Naive thymus-derived CD4-positive, alpha-beta T cell (primary cell): ENCODE measurements around the gene KRTAP10-11. TPM values are rescaled to one million over a fixed set of nuclear protein-coding genes. Genes with fewer than 3 reads are reported as not detected.
A peak's percentile ranks its signal among the peaks of the same experiment; 100 is the strongest.

ENCODE experiments used
- ATAC-seq: fragments of 150-1000 bp; cut with Tn5 transposase; 2 replicates; pipeline ENCODE4 v1.10.0; 2021; ENCODE audit warnings: mild to moderate bottlenecking, moderate library complexity
- CTCF ChIA-PET: fragments of 350-600 bp; sonication (Branson Sonifier 250); formaldehyde crosslinking; loops from one replicate; lab custom pipeline; 2021; ENCODE audit warnings: antibody characterized with exemption; lab: Charles Lee
- POLR2A ChIA-PET: fragments of 350-600 bp; sonication (Branson Sonifier 250); formaldehyde crosslinking; loops from one replicate; lab custom pipeline; 2021; ENCODE audit warnings: antibody characterized with exemption, inconsistent platforms; lab: Charles Lee
- DNase-seq, 9 donors: peaks; one replicate each; pipeline versions ENCODE4 v3.0.0 to v3.0.0-alpha.2; 2020 to 2022; ENCODE audit warnings: mixed read lengths in 1 of 9
- H3K27ac ChIP-seq: one replicate; pipeline ENCODE4 v1.7.0; 2013; ENCODE audit warnings: mild to moderate bottlenecking, low read depth, low read length, moderate library complexity
- H3K27me3 ChIP-seq, 2 donors: one replicate each; pipeline ENCODE4 v1.7.0; 2013; ENCODE audit warnings: low read length in 2 of 2, mild to moderate bottlenecking in 2 of 2, moderate library complexity in 2 of 2; ENCODE audit not compliant: control insufficient read depth in 2 of 2, insufficient read depth in 2 of 2
- H3K36me3 ChIP-seq, 3 experiments: 1 replicate in 2 of 3; 2 replicates in 1 of 3; pipeline ENCODE4 v1.7.0; 2013; ENCODE audit warnings: low read length in 3 of 3, mild to moderate bottlenecking in 3 of 3, moderate library complexity in 1 of 3; ENCODE audit not compliant: insufficient read depth in 3 of 3, control insufficient read depth in 2 of 3
- H3K4me1 ChIP-seq, 2 donors: one replicate each; pipeline ENCODE4 v1.7.0; 2013; ENCODE audit warnings: low read length in 2 of 2, mild to moderate bottlenecking in 2 of 2, moderate library complexity in 1 of 2; ENCODE audit not compliant: control insufficient read depth in 2 of 2, insufficient read depth in 2 of 2
- H3K4me3 ChIP-seq: 2 replicates; pipeline ENCODE4 v1.7.0; 2013; ENCODE audit warnings: mild to moderate bottlenecking, low read length
- H3K9me3 ChIP-seq, 3 experiments: 1 replicate in 2 of 3; 2 replicates in 1 of 3; pipeline ENCODE4 v1.7.0; 2013; ENCODE audit warnings: low read length in 3 of 3; ENCODE audit not compliant: control insufficient read depth in 2 of 3
- H3K27ac Mint-ChIP-seq, 9 donors: one replicate each; pipeline ENCODE4 v1.8.0; 2020 to 2022; ENCODE audit warnings: mixed read lengths in 9 of 9, mild to moderate bottlenecking in 8 of 9, moderate library complexity in 5 of 9, inconsistent platforms in 2 of 9
- H3K27me3 Mint-ChIP-seq, 5 donors: one replicate each; pipeline ENCODE4 v1.8.0; 2021 to 2022; ENCODE audit warnings: mixed read lengths in 5 of 5, mild to moderate bottlenecking in 1 of 5
- H3K36me3 Mint-ChIP-seq, 5 donors: one replicate each; pipeline ENCODE4 v1.8.0; 2020 to 2022; ENCODE audit warnings: mixed read lengths in 5 of 5, mild to moderate bottlenecking in 3 of 5, inconsistent platforms in 1 of 5
- H3K4me1 Mint-ChIP-seq, 7 donors: one replicate each; pipeline ENCODE4 v1.8.0; 2020 to 2022; ENCODE audit warnings: mixed read lengths in 7 of 7, mild to moderate bottlenecking in 3 of 7, inconsistent platforms in 1 of 7
- H3K4me3 Mint-ChIP-seq, 10 donors: one replicate each; pipeline ENCODE4 v1.8.0; 2020 to 2022; ENCODE audit warnings: mild to moderate bottlenecking in 10 of 10, mixed read lengths in 10 of 10, moderate library complexity in 6 of 10, inconsistent platforms in 2 of 10
- H3K9me3 Mint-ChIP-seq, 11 donors: one replicate each; pipeline ENCODE4 v1.8.0; 2020 to 2022; ENCODE audit warnings: mixed read lengths in 11 of 11, mild to moderate bottlenecking in 4 of 11, inconsistent platforms in 1 of 11, moderate library complexity in 1 of 11
- intact Hi-C, 2 donors: fragments of 100-400 bp; cut with micrococcal nuclease; formaldehyde crosslinking; loops; one replicate each; pipeline ENCODE4 v1.15.1; 2023
- polyA plus RNA-seq, 2 donors: library from polyadenylated mRNA; unstranded; fragments of 300-500 nt; fragmentation: Illumina TruSeq; gene quantifications; one replicate each; pipeline ENCODE4 v1.2.3, GENCODE V29; 2021
- total RNA-seq, 6 experiments: library from RNA in 5 of 6; stranded (reverse) in 5 of 6; gene quantifications; 1 replicate in 5 of 6; 2 replicates in 1 of 6; pipeline ENCODE4 v1.2.3 and lab custom pipeline; 2021 to 2026

The KRTAP10-11 gene
- total and polyA plus RNA-seq, 7 experiments from 2014 or later, result not detected

DNA sequence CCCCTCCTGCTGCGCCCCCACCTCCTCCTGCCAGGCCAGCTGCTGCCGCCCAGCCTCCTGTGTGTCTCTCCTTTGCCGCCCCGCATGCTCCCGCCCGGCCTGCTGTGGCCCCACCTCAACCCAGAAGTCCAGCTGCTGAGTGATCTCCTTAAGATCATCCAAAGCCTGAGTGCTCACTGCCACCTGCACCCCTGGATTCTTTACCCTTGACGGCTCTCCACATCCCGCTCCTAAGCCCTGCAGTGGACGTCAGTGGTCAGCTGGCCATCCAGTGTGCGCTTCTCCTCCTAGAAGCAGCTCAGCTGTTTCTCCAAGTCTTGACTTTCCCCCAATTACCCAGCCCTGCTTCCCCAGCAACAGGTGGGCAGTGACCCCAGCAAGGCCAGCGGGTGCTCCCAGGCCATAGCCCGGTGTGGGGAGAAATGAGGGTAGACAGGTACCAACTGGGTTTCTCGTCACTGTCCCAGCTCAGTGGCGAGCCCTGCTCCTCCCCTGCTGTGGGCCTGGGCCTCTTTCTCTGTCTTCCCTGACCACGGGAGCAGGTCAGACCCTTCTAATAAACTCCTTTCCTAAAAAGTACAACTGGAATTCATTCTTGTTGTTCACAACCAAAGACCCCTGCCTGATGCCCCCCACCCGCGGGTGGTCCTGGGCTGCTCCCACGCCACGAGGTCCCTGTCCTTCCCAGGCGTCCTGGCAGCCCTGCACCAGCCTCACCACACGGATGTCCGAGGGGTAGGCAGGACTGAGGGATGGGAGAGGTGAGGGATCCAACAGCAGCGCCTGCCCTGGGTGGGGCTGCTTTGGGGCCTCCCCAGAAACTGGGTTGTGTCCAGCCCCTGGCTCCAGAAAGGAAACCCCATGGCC lies 44.4 kb upstream of the KRTAP10-11 start:
- Mint-ChIP-seq H3K36me3 (peaks cover 0 to 7% (median 0%) of the 10 kb centered on the region in 5 donors), H3K27me3 (peaks cover 0 to 32% (median 6%) of the 10 kb centered on the region in 5 donors), H3K9me3 (peaks cover 2 to 30% (median 11%) of the 10 kb centered on the region in 11 donors), H3K27ac (no peak overlapping the region), H3K4me1 (peaks cover 0 to 5% (median 0%) of the 10 kb centered on the region in 7 donors), H3K4me3 (no peak overlapping the region)
- ChIA-PET CTCF (no interaction called here), POLR2A (no interaction called here)
- no peaks in the 10 kb centered on the region for H3K4me1 ChIP-seq
- no peaks in the 10 kb centered on the region for H3K36me3 ChIP-seq
- no peak for DNase-seq
- H3K27ac ChIP-seq, result no peak overlapping the region
- intact Hi-C loops, result no loop called here
- H3K27me3 ChIP-seq, result no peaks in the 10 kb centered on the region
- no peaks in the 10 kb centered on the region for H3K9me3 ChIP-seq
- H3K4me3 ChIP-seq, result no peak overlapping the region
- no peak for ATAC-seq

- no peak overlapping the region for H3K4me3 ChIP-seq
- Mint-ChIP-seq H3K4me1 (peaks cover 0 to 5% (median 0%) of the 10 kb centered on the region in 7 donors), H3K36me3 (peaks cover 0 to 7% (median 0%) of the 10 kb centered on the region in 5 donors), H3K4me3 (no peak overlapping the region), H3K9me3 (peaks cover 2 to 30% (median 11%) of the 10 kb centered on the region in 11 donors), H3K27me3 (peaks cover 0 to 35% (median 6%) of the 10 kb centered on the region in 5 donors), H3K27ac (no peak overlapping the region)
- H3K4me1 ChIP-seq, result no peaks in the 10 kb centered on the region
- ChIA-PET CTCF (no interaction called here), POLR2A (no interaction called here)
- no peak overlapping the region for H3K27ac ChIP-seq
- ATAC-seq (no peak), DNase-seq (no peak)
- H3K36me3 ChIP-seq, result no peaks in the 10 kb centered on the region
- intact Hi-C loops, result no loop called here
- no peaks in the 10 kb centered on the region for H3K9me3 ChIP-seq
- no peaks in the 10 kb centered on the region for H3K27me3 ChIP-seq
These were observed 43.8 kb upstream of the KRTAP10-11 start for GRCh38 chr21:44602463-44602850.

DNA sequence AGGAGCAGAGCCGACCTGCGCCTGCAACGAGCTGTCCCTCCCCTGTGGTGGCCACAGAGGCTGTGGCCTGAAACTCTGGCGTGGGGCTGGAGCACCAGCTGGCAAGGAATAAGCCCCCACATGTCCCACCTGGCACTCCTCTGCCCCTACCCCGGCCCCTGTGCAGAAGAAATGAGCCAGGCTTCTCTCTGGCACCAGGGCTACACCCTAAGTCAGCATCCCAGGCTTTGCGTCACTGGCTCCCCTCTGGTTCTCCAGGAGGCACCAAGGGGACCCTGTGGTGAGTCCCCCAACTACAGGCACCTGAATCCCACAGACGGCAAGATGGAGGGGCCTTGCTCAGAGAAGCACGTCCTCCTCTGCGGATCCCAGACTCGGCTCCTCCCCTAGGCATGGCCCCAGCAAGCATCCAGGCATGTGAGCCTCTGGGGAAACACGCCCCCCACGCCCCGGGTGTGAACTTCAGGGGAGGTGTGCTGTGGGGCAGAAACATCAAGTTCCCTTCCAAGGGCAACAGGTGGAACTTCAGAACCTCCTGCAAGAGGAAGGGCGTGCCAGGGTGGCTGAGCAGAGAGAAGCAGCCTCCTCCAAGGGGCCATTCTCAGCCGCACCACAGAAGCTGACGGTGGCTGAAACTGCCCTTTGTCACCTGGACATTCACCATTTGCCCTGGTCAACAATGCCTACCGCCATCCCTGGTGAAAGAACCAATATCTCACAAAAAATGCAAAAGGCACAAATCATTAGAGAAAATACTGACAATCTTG lies 42.9 kb upstream of the KRTAP10-11 start:
- H3K36me3 Mint-ChIP-seq, result peaks cover 0 to 6% (median 0%) of the 10 kb centered on the region in 5 donors
- H3K4me3 ChIP-seq, result no peak overlapping the region
- CTCF ChIA-PET, result no interaction called here
- H3K36me3 ChIP-seq, result no peaks in the 10 kb centered on the region
- peaks cover 0 to 33% (median 6%) of the 10 kb centered on the region in 5 donors for H3K27me3 Mint-ChIP-seq
- no peaks in the 10 kb centered on the region for H3K27me3 ChIP-seq
- H3K4me3 Mint-ChIP-seq, result no peak overlapping the region
- peaks cover 0 to 5% (median 0%) of the 10 kb centered on the region in 7 donors for H3K4me1 Mint-ChIP-seq
- DNase-seq (no peak), ATAC-seq (no peak)
- no peak overlapping the region for H3K27ac Mint-ChIP-seq
- intact Hi-C loops, result no loop called here
- no peaks in the 10 kb centered on the region for H3K9me3 ChIP-seq
- H3K27ac ChIP-seq, result no peak overlapping the region
- no peaks in the 10 kb centered on the region for H3K4me1 ChIP-seq
- POLR2A ChIA-PET, result no interaction called here
- H3K9me3 Mint-ChIP-seq, result peaks cover 2 to 30% (median 11%) of the 10 kb centered on the region in 11 donors

DNA sequence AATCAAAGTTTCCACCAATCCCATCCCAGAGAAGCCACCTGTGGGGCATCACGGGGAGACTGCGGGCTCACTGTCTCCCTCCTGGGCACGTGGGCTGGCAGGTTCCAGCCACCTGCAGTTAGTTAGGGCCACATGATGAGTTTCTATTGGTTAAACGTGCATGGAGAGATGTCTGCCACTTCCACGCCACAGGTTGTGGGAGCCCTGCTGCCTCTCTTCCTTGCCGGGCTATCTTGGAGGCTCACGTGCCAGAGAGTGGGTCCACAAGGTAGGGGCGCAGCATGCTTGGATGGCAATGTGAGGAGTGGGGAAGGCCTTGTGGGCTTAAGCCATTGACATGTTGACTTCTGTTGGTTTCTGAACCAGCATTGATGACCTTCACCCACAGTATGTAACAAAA lies 42.3 kb upstream of the KRTAP10-11 start:
- H3K27ac Mint-ChIP-seq, result no peak overlapping the region

GRCh38 chr21:44606495-44606894 lies 39.7 kb upstream of the KRTAP10-11 start:
- DNase-seq (no peak), ATAC-seq (no peak)
- Histone ChIP-seq H3K4me1 (no peaks in the 10 kb centered on the region), H3K9me3 (peaks cover 0 to 15% (median 0%) of the 10 kb centered on the region in 3 experiments), H3K36me3 (no peaks in the 10 kb centered on the region), H3K27me3 (no peaks in the 10 kb centered on the region), H3K4me3 (no peak overlapping the region), H3K27ac (no peak overlapping the region)
- Mint-ChIP-seq H3K4me1 (peaks cover 0 to 5% (median 0%) of the 10 kb centered on the region in 7 donors), H3K27me3 (peaks cover 0 to 37% (median 6%) of the 10 kb centered on the region in 5 donors), H3K27ac (peak overlapping the region in 1 of 9 donors; percentile 21), H3K4me3 (no peak overlapping the region), H3K36me3 (peaks cover 8 to 14% (median 9%) of the 10 kb centered on the region in 5 donors), H3K9me3 (peaks cover 8 to 47% (median 20%) of the 10 kb centered on the region in 11 donors)
- intact Hi-C loops, result no loop called here
- ChIA-PET POLR2A (no interaction called here), CTCF (no interaction called here)

More for the DNA sequence above, 42.3 kb upstream of the KRTAP10-11 start:
- intact Hi-C loops, result no loop called here
- H3K27ac ChIP-seq, result no peak overlapping the region
- no peaks in the 10 kb centered on the region for H3K36me3 ChIP-seq
- DNase-seq (no peak), ATAC-seq (no peak)
- H3K4me1 ChIP-seq, result no peaks in the 10 kb centered on the region
- ChIA-PET POLR2A (no interaction called here), CTCF (no interaction called here)
- peaks cover 0 to 27% (median 10%) of the 10 kb centered on the region in 11 donors for H3K9me3 Mint-ChIP-seq
- no peaks in the 10 kb centered on the region for H3K27me3 ChIP-seq
- peaks cover 0 to 33% (median 6%) of the 10 kb centered on the region in 5 donors for H3K27me3 Mint-ChIP-seq
- H3K9me3 ChIP-seq, result no peaks in the 10 kb centered on the region
- no peak overlapping the region for H3K4me3 ChIP-seq
- no peak overlapping the region for H3K4me3 Mint-ChIP-seq
- peaks cover 0 to 3% (median 2%) of the 10 kb centered on the region in 5 donors for H3K36me3 Mint-ChIP-seq
- H3K4me1 Mint-ChIP-seq, result peaks cover 0 to 5% (median 0%) of the 10 kb centered on the region in 7 donors

DNA sequence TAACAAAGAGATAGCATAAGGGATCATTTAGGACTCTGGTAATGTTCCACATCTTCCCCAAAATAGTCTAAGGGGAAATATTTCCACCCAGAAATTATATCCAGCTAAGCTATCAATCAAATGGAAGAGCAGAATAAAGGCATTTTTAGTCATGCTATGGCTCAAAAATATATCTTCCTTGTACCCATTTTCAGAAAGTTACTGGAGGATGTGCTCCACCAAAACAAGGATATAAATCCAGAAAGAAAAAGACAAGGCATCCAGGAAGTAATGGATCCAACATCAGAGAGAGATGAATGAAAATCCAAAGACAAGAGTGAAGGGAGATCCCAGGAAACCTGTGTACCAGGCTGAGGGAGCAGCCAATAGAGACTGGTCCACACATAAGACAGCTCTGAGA lies 37.0 kb upstream of the KRTAP10-11 start:
- POLR2A ChIA-PET, result no interaction called here
- peaks cover 0 to 30% (median 6%) of the 10 kb centered on the region in 5 donors for H3K27me3 Mint-ChIP-seq
- DNase-seq (no peak), ATAC-seq (no peak)
- no peak overlapping the region for H3K4me3 Mint-ChIP-seq
- H3K4me3 ChIP-seq, result no peak overlapping the region
- no peak overlapping the region for H3K27ac Mint-ChIP-seq
- no peaks in the 10 kb centered on the region for H3K27me3 ChIP-seq
- H3K36me3 Mint-ChIP-seq, result peaks cover 8 to 14% (median 9%) of the 10 kb centered on the region in 5 donors
- CTCF ChIA-PET, result no interaction called here
- H3K4me1 ChIP-seq, result no peaks in the 10 kb centered on the region
- peaks cover 0 to 19% (median 0%) of the 10 kb centered on the region in 3 experiments for H3K9me3 ChIP-seq
- H3K9me3 Mint-ChIP-seq, result peaks cover 8 to 48% (median 20%) of the 10 kb centered on the region in 11 donors
- peaks cover 0 to 11% (median 4%) of the 10 kb centered on the region in 7 donors for H3K4me1 Mint-ChIP-seq
- intact Hi-C loops, result no loop called here
- no peak overlapping the region for H3K27ac ChIP-seq
- no peaks in the 10 kb centered on the region for H3K36me3 ChIP-seq
